ENCODE results near the gene ADAMTS19. TPM values are rescaled to one million over a fixed set of nuclear protein-coding genes. Genes with fewer than 3 reads are reported as not detected.
"Not testable (repeated sequence)": the region's sequence is repeated elsewhere in the genome, so short reads cannot be mapped to it uniquely, and the experiment has no call there.

ADAMTS19 gene
- polyA plus RNA-seq, 1 donor, result 15.1 TPM

GRCh38 chr5:129477532-129477931 lies 17.4 kb downstream of the ADAMTS19 start:
- peak; percentile 62 for DNase-seq

- DNase-seq, result no peak
These were observed 21.1 kb downstream of the ADAMTS19 start for GRCh38 chr5:129481161-129481560.

- DNase-seq, result peak; percentile 82
These were observed 36.3 kb downstream of the ADAMTS19 start for GRCh38 chr5:129496421-129496820.

GRCh38 chr5:129496864-129497595 lies 36.9 kb downstream of the ADAMTS19 start:
- peak; percentile 40 for DNase-seq

GRCh38 chr5:129499208-129499852 lies 39.2 kb downstream of the ADAMTS19 start:
- DNase-seq, result no peak

GRCh38 chr5:129500101-129500500 lies 40.0 kb downstream of the ADAMTS19 start:
- DNase-seq, result no peak

- no peak for DNase-seq
These were observed 46.0 kb downstream of the ADAMTS19 start for GRCh38 chr5:129506086-129506485.

- no peak for DNase-seq
These were observed 46.9 kb downstream of the ADAMTS19 start for GRCh38 chr5:129506950-129507349.

- no peak for DNase-seq
These were observed 47.4 kb downstream of the ADAMTS19 start for GRCh38 chr5:129507527-129507926.

GRCh38 chr5:129508606-129509005 lies 48.5 kb downstream of the ADAMTS19 start:
- DNase-seq, result no peak

- no peak for DNase-seq
These were observed 49.4 kb downstream of the ADAMTS19 start for GRCh38 chr5:129509363-129509975.

- DNase-seq, result no peak
These were observed 51.2 kb downstream of the ADAMTS19 start for GRCh38 chr5:129511291-129511690.

- no peak for DNase-seq
These were observed 81.0 kb downstream of the ADAMTS19 start for GRCh38 chr5:129541051-129541450.

- no peak for DNase-seq
These were observed 81.7 kb downstream of the ADAMTS19 start for GRCh38 chr5:129541648-129542251.

GRCh38 chr5:129547137-129547536 lies 87.0 kb downstream of the ADAMTS19 start:
- DNase-seq, result no peak

GRCh38 chr5:129554134-129554904 lies 94.2 kb downstream of the ADAMTS19 start:
- DNase-seq, result no peak

GRCh38 chr5:129563585-129563984 lies 103.5 kb downstream of the ADAMTS19 start:
- DNase-seq, result no peak

GRCh38 chr5:129569295-129569694 lies 109.2 kb downstream of the ADAMTS19 start:
- DNase-seq, result no peak

GRCh38 chr5:129572060-129572459 lies 112.0 kb downstream of the ADAMTS19 start:
- no peak for DNase-seq

GRCh38 chr5:129584496-129584895 lies 124.4 kb downstream of the ADAMTS19 start:
- not testable (repeated sequence) for DNase-seq

- DNase-seq, result no peak
These were observed 131.5 kb downstream of the ADAMTS19 start for GRCh38 chr5:129591508-129592160.

GRCh38 chr5:129593525-129593924 lies 133.4 kb downstream of the ADAMTS19 start:
- DNase-seq, result no peak
